ENCODE data around the gene PTGR1. TPM values are rescaled to one million over a fixed set of nuclear protein-coding genes. Genes with fewer than 3 reads are reported as not detected.
"Not testable (repeated sequence)": the region's sequence is repeated elsewhere in the genome, so short reads cannot be mapped to it uniquely, and the experiment has no call there.

PTGR1 gene
- total and polyA plus RNA-seq, 8 donors: 5.0 to 28.8 (median 13.9) TPM

DNA sequence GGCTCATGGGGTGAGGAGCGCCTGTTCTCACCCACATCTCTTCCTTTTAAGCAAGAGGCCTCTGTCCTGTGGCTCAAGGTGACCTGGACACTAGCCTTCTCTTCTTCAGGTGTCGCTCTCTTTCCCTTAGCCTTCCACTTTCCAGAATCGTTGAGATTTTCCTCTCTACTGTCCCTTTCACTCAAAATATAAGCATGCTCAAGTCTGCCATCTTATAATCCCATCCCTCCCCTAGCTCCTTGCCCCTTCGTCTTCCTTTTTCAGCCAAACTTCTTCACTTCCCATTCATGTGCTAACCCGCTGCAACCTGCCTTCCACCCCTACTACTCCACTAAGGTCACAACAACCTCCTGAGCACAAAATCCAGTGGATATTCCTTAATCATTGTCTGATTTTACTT lies 13.1 kb downstream of the PTGR1 start:
- no peak for DNase-seq
- no peak for FAIRE-seq
- no peaks in the 10 kb centered on the region for H3K9me3 ChIP-seq
- no peak overlapping the region for H3K27ac ChIP-seq
- 92 to 96% methylated on average over 5 of the region's 5 CpGs for WGBS, 2 donors
- H3K4me3 ChIP-seq: no peak overlapping the region
- no peaks in the 10 kb centered on the region for H3K4me1 ChIP-seq
- intact Hi-C loops (cut with DNase I): no loop called here
- H3K36me3 ChIP-seq: peaks cover 0 to 19% (median 15%) of the 10 kb centered on the region in 3 donors
- ATAC-seq: no peak
- no peaks in the 10 kb centered on the region for H3K27me3 ChIP-seq
- TF ChIP-seq, protein P1, sequence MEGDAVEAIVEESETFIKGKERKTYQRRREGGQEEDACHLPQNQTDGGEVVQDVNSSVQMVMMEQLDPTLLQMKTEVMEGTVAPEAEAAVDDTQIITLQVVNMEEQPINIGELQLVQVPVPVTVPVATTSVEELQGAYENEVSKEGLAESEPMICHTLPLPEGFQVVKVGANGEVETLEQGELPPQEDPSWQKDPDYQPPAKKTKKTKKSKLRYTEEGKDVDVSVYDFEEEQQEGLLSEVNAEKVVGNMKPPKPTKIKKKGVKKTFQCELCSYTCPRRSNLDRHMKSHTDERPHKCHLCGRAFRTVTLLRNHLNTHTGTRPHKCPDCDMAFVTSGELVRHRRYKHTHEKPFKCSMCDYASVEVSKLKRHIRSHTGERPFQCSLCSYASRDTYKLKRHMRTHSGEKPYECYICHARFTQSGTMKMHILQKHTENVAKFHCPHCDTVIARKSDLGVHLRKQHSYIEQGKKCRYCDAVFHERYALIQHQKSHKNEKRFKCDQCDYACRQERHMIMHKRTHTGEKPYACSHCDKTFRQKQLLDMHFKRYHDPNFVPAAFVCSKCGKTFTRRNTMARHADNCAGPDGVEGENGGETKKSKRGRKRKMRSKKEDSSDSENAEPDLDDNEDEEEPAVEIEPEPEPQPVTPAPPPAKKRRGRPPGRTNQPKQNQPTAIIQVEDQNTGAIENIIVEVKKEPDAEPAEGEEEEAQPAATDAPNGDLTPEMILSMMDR (IDR thresholded peaks at IDR 0.05): no peak

DNA sequence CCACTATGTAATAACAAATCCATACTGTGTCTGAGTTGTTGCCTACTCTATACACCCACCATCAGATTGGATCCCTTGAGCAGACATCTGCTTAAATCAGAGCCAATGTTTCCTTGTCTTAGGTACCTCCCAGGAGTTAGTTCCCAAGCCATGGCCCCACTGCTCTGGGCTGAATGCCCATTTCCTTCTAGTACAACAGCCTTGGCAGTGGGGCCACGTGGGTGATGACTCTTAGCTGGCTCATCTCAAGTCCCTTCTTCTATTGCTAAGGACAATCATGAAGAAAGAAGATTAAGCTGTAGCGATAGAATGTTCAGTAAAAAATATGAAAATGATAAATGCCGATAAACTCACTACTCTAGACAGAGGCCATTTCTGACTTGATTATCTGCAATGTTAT lies 16.6 kb downstream of the PTGR1 start:
- TF ChIP-seq, protein P1 (IDR thresholded peaks at IDR 0.05): no peak
- intact Hi-C loops (cut with DNase I): no loop called here
- DNase-seq (no peak), ATAC-seq (no peak), FAIRE-seq (no peak)
- H3K36me3 ChIP-seq: peaks cover 6 to 37% (median 19%) of the 10 kb centered on the region in 3 donors
- H3K27ac ChIP-seq: no peak overlapping the region
- no peaks in the 10 kb centered on the region for H3K9me3 ChIP-seq
- no peaks in the 10 kb centered on the region for H3K27me3 ChIP-seq
- H3K4me1 ChIP-seq: no peaks in the 10 kb centered on the region
- 79 to 86% methylated on average over 3 of the region's 3 CpGs for WGBS, 2 donors
- H3K4me3 ChIP-seq: no peak overlapping the region

DNA sequence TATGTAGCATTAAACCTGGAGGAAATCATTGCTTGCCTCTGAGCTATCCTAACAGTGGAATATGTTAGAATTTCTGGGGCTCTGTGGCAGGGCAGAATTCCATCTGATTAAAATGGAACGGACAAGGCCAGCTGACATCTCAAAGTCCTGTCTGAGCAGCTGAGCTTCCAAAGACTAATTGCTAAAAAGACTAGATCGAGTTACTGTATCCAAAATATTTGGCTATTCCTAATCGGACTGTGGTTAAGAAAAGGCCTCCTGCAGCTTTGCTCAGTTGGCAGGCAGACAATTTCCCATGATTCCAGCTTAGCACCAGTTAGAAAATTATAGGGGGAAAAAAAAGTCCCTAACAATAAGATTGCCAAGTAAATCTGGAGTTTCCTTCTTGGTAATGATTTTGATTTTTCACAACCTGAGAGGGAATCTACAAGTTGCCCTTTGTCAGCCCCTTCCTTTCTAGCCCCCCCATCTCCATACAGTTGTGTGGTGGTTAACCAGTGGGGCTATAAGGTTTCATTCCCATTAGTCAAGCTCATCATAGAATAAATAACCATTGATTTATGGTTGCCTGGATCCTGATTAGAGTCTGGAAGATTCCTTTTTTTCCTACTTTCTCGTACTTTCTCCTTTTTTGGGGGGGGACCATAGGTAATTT lies 26.4 kb downstream of the PTGR1 start:
- FAIRE-seq: no peak
- intact Hi-C loops (cut with DNase I): no loop called here

DNA sequence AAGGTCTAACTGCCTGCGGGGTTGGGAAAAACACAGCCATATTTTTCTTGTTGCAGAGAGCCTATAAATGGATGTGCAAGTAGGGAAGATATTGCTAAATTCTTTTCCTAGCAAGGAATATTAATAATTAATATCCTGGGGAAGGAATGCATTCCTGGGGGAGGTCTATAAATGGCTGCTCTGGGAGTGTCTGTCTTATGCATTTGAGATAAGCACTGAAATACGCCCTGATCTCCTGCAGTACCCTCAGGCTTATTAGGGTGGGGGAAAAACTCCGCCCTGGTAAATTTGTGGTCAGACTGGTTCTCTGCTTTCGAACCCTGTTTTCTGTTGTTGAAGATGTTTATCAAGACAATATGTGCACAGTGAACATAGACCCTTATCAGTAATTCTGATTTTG lies 31.3 kb downstream of the PTGR1 start:
- 98 to 99% methylated on average over 4 of the region's 4 CpGs for WGBS, 2 donors
- H3K27me3 ChIP-seq; H3K27ac ChIP-seq; H3K4me1 ChIP-seq; H3K4me3 ChIP-seq; H3K9me3 ChIP-seq; FAIRE-seq; intact Hi-C loops (cut with DNase I); DNase-seq; ATAC-seq: not testable (repeated sequence)
- H3K36me3 ChIP-seq: peaks cover 4 to 60% (median 30%) of the 10 kb centered on the region in 3 donors

More for the DNA sequence above, 26.4 kb downstream of the PTGR1 start:
- DNase-seq (no peak), ATAC-seq (peak in 2 of 4 donors; percentile 26 to 41)
- Histone ChIP-seq H3K9me3 (no peaks in the 10 kb centered on the region), H3K4me3 (no peak overlapping the region), H3K27ac (no peak overlapping the region), H3K4me1 (no peaks in the 10 kb centered on the region), H3K27me3 (no peaks in the 10 kb centered on the region), H3K36me3 (peaks cover 6 to 55% (median 24%) of the 10 kb centered on the region in 3 donors)
- TF ChIP-seq, protein P1 (IDR thresholded peaks at IDR 0.05): no peak
- WGBS, 2 donors: 54 to 70% methylated on average over 4 of the region's 4 CpGs

DNA sequence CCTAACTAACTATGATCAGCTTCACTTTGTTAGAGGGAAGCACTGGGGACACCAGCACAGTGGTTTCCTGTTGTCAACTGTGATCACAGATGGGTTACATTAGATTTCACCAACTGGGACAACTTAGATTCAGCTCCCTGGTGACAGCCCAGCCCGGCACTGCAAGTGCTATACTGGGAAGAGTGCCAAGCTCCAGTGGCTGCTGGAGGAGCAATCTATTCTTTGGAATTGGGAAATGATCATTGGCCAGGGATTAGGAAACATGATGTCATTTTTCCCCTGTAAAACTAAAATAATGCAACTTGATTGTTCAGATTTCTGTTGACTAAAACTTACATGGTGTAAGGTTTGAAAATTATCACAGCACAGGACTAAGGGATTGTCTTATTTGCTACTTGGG lies 33.2 kb downstream of the PTGR1 start:
- intact Hi-C loops (cut with DNase I): no loop called here
- FAIRE-seq (no peak), ATAC-seq (no peak), DNase-seq (no peak)
- TF ChIP-seq, protein P1 (IDR thresholded peaks at IDR 0.05): no peak
- no peak overlapping the region for H3K4me3 ChIP-seq
- H3K27ac ChIP-seq: no peak overlapping the region
- 47 to 53% methylated on average over 1 of the region's 1 CpG for WGBS, 2 donors
- H3K9me3 ChIP-seq: no peaks in the 10 kb centered on the region
- no peaks in the 10 kb centered on the region for H3K4me1 ChIP-seq
- H3K36me3 ChIP-seq: peaks cover 4 to 53% (median 30%) of the 10 kb centered on the region in 3 donors
- no peaks in the 10 kb centered on the region for H3K27me3 ChIP-seq

All from pancreas (tissue), 10 donors.